GM04503 (cell line): ENCODE results near the gene DCLK2.
"Not testable (repeated sequence)": the region's sequence is repeated elsewhere in the genome, so short reads cannot be mapped to it uniquely, and the experiment has no call there.

ENCODE experiments used
- DNase-seq: peaks from one replicate; pipeline ENCODE4 v3.0.0-alpha.2; 2012; ENCODE audit warnings: low read depth

DCLK2 gene

GRCh38 chr4:150152766-150153165 lies 74.5 kb downstream of the DCLK2 start:
- DNase-seq, result no peak

- DNase-seq, result no peak
These were observed 77.1 kb downstream of the DCLK2 start for GRCh38 chr4:150155391-150155790.

DNA sequence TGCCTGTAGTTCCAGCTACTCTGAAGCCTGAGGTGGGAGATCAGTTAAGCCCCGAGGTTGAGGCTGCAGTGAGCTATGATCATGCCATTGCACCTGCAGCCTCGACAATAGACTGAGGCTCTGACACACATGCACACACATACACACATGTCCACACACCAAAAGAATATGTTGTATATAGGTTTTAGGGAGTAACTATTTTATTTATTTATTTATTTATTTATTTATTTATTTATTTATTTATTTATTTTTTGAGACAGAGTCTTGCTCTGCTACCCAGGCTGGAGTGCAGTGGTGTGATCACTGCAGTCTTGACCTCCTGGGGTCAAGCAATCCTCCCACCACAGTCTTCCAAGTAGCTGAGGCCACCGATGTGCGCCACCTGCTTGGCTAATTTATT lies 78.3 kb downstream of the DCLK2 start:
- no peak for DNase-seq

DNA sequence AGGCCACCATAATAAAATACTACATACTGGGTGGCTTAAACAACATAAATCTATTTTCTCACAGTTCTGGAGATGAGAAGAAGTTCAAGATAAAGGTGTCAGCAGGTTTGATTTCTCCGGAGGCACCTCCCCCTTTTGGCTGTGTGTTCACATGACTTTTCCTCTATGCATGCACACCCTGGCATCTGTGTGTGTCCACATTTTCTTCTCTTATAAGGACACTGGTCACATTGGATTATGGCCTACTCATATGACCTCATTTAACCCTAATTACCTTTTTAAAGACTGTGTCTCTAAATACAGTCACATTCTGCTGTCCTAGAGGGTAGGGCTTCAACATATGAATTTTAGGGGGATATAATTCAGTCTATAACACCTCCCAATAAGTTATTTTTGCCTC lies 79.8 kb downstream of the DCLK2 start:
- DNase-seq, result no peak

- no peak for DNase-seq
These were observed 82.2 kb downstream of the DCLK2 start for GRCh38 chr4:150160473-150160872.

- DNase-seq, result no peak
These were observed 82.9 kb downstream of the DCLK2 start for GRCh38 chr4:150161109-150161508.

- not testable (repeated sequence) for DNase-seq
These were observed 83.8 kb downstream of the DCLK2 start for GRCh38 chr4:150162020-150162419.

DNA sequence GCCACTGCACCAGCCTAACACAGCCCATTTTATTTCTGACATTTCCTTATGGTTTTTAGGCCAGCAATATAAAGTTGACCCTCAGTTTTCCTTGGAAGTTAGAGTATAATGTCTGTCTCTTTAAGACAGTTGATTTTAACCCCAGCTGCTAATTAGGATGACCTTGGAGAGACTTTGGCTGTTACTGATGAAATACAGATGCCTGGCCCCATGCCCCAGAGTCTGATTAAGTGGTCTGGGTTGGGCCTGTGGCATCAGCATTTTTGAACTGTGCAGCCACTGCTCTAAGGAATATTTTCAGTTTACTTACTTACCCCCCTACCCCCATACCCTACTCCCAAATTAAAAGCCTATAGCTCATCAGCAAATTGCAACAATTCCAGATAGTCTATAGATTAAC lies 85.8 kb downstream of the DCLK2 start:
- no peak for DNase-seq

DNA sequence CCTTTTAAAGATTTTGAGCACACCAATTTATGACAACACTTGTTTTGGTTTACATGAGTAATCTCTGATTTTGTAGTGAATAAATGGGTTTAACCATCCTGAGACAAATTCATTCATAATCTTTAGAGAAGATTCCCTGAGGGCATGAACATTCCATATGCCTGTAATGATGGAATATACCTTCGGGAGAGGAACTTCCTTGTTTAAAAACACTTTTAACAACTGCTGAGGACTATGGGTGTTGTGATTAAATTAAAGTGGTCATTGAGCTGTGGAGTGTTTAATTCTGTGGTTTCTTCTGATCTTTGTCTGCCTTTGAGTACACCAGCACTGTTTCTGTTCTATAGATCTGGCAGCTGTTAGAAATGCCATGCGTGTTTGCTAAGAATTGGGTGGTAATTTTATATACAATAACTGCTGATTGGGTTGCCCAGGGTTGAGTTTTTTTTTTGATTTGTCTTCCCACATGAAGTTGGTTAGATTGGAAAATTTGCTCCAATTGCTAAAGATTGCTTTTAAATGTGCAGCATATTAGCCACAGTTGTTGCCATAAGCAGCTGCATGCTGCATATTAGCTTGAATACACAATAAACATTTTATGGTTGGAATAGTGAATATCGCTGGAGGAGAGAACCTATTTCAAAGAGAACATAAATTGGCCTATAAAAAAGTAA lies 86.8 kb downstream of the DCLK2 start:
- no peak for DNase-seq

GRCh38 chr4:150167054-150167453 lies 88.8 kb downstream of the DCLK2 start:
- DNase-seq, result no peak

GRCh38 chr4:150173432-150173861 lies 95.2 kb downstream of the DCLK2 start:
- DNase-seq, result no peak

- no peak for DNase-seq
These were observed 95.7 kb downstream of the DCLK2 start for GRCh38 chr4:150173982-150174398.

DNA sequence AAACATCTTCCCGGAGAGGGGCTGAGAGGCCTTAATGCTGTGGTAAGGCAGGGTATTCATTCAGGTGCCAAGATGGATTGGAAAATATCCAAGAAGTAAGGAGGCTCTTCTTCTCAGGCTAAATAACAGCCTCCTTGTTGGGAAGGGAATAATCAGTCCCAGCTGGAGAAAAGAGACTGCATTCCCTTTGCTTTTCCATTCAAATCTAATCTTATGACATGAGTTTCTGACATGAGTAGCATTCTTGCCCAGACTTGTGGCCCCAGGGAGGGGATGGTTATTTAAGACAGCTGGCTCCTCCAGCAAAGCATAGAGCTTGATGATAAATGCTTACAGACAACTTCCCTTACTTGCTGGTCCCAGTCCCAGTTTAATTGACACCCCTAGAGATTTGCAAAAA lies 98.3 kb downstream of the DCLK2 start:
- DNase-seq, result peak; percentile 71

- DNase-seq, result no peak
These were observed 99.9 kb downstream of the DCLK2 start for GRCh38 chr4:150178161-150178560.

DNA sequence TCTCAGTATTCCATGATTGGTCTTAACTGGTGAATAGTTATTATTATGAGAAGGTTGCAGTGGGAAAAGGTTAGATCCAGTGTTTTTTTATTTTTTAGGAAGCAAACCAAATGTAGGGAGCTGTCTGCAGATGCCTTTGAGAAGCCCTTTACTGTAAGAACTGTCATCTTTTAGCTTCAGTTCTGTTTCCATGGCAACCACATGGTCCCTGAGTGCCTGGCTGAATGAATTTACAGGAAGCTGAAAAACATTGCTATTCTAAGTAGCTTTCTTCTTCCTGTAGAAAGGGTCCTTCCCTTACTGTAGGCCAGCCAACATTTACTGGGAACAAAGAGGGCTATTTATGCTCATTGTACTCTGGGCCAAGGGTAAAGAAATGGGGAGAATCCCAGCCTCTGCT lies 103.3 kb downstream of the DCLK2 start:
- DNase-seq, result no peak

- no peak for DNase-seq
These were observed 104.5 kb downstream of the DCLK2 start for GRCh38 chr4:150182794-150183193.

- DNase-seq, result not testable (repeated sequence)
These were observed 106.8 kb downstream of the DCLK2 start for GRCh38 chr4:150185033-150185432.

DNA sequence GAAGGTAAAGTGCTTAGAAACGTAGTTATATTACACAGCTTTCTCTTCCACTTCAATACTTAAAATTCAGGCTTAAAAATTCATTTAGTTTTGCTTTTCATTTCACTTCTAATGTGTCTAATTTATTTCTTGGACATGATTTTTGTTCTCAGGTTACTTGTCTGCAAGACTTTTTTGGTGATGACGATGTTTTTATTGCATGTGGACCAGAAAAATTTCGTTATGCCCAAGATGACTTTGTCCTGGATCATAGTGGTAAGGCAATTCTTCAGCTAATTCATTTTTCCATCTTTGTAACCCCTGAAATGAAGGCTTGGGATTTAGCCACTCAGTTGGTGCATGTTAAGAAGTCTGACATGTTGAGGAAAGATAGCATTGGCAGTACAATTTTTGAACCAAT lies 114.7 kb downstream of the DCLK2 start:
- DNase-seq, result no peak

DNA sequence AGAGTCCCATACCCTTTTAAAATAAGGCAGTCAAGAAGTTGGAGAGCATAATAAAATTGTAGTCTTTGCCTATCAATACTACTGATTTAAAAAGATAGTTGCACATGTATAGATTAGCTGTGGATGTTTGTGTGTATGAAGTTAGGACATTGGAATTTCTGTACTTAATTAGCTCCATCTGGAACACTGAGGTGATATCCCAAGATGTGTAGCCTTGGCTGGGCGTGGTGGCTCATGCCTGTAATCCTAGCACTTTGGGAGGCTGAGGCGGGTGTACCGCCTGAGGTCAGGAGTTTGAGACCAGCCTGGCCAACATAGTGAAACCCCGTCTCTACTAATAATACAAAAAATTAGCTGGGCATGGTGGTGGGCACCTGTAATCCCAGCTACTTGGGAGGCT lies 119.0 kb downstream of the DCLK2 start:
- DNase-seq, result not testable (repeated sequence)

DNA sequence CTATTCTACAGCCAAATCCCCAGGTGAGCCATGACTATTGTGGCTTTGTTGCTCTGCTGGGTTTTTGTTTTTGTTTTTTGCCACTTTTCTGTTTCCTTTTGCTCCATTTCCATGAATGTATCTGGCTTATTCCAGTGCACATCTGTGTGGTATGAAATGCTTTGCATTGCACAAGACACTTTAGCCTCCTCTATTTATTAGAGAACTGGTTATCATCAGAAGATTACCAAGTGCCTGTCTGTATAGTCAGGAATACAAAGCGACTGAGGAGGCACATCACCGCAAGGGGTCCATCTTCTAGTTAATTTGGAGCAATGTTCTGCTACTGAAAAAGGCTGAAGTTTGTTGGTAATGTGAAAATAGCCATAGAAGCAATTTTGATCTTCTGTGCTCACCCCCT lies 120.8 kb downstream of the DCLK2 start:
- no peak for DNase-seq

- no peak for DNase-seq
These were observed 126.8 kb downstream of the DCLK2 start for GRCh38 chr4:150205016-150205415.

DNA sequence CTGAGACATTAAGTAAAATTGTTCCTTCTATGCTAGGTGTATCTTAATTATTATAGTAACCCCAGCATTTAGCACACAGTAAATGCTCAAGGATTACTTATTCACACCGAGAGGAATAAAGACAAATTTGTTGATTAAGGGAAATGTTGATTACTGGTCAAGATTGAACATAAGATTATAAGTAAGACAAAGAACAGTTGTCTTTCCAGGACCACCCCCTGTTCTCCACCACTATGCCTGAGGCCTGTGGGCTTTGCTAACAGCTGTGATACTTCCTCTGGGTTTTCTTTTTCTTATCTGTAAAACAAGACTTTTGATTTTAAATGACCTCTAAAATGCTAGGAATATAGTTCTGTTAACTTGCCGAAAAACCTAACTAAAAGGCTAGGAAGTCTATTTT lies 128.0 kb downstream of the DCLK2 start:
- DNase-seq, result no peak

GRCh38 chr4:150206954-150207353 lies 128.7 kb downstream of the DCLK2 start:
- no peak for DNase-seq

- no peak for DNase-seq
These were observed 129.6 kb downstream of the DCLK2 start for GRCh38 chr4:150207871-150208270.
